H1 (cell line): Measurements from ENCODE around the gene TRIM62. TPM values are rescaled to one million over a fixed set of nuclear protein-coding genes. Genes with fewer than 3 reads are reported as not detected.

Source experiments
- JUN ChIP-seq: IDR thresholded peaks from 2 replicates; pipeline ENCODE4 v1.6.1; 2011; ENCODE audit warnings: low read depth, mild to moderate bottlenecking, improper control_type of control experiment, low read length
- KDM4A ChIP-seq: IDR thresholded peaks from one replicate; pipeline ENCODE4 v1.7.1; 2012; ENCODE audit warnings: low read depth, mild to moderate bottlenecking, moderate library complexity, low read length, inconsistent platforms; ENCODE audit not compliant: severe bottlenecking
- RBBP5 ChIP-seq: IDR thresholded peaks from 2 replicates; pipeline ENCODE4 v1.7.1; 2012; ENCODE audit warnings: low read depth, mild to moderate bottlenecking, inconsistent platforms, low read length, moderate library complexity, borderline replicate concordance
- SAP30 ChIP-seq: fragments of 300-600 bp; sonication (generic); IDR thresholded peaks from 2 replicates; pipeline ENCODE4 v1.7.1; 2012; ENCODE audit warnings: low read length, moderate library complexity, mild to moderate bottlenecking, inconsistent platforms; ENCODE audit not compliant: insufficient read depth, insufficient replicate concordance
- TCF12 ChIP-seq: IDR thresholded peaks from 2 replicates; pipeline ENCODE4 v1.6.1; 2011; ENCODE audit warnings: low read depth, mild to moderate bottlenecking, low read length
- YY1 ChIP-seq: IDR thresholded peaks from 2 replicates; pipeline ENCODE4 v1.6.1; 2011; ENCODE audit warnings: low read depth, mild to moderate bottlenecking, low read length
- polyA plus RNA-seq, 7 experiments: library from polyadenylated mRNA; depleted of rRNA in 3 of 7; stranded (reverse) in 5 of 7; unstranded in 2 of 7; fragments of >200 nt in 5 of 7; fragments of 200-250 nt in 2 of 7; gene quantifications; 1 replicate in 5 of 7; 2 replicates in 1 of 7; 4 replicates in 1 of 7; pipeline versions ENCODE4 v1.2.1 to v1.2.3, GENCODE V29; 2011 to 2013; ENCODE audit warnings: missing spikeins in 2 of 7, mixed read lengths in 2 of 7
- total RNA-seq: library from RNA; stranded (reverse); fragmentation: NEBNext Ultra II Directional; extraction: Animal tissue kit (Norgen Biotek cat#: 25700); gene quantifications from 2 replicates; pipeline ENCODE4 v1.2.1, GENCODE V29; 2021
- TF ChIP-seq, protein P1 (sequence below): fragments of 300-600 bp; sonication (generic); IDR thresholded peaks from 2 replicates; pipeline ENCODE4 v1.7.1; 2012; ENCODE audit warnings: low read length, moderate library complexity, mild to moderate bottlenecking, inconsistent platforms; ENCODE audit not compliant: insufficient replicate concordance
- TF ChIP-seq, protein P2 (sequence below): IDR thresholded peaks from 2 replicates; pipeline ENCODE4 v1.6.1; 2011; ENCODE audit warnings: low read depth, mild to moderate bottlenecking, low read length; ENCODE audit not compliant: insufficient read depth

Gene TRIM62
- total and polyA plus RNA-seq, 2 of the 8 experiments (the other 6 are each of a cell fraction or from before 2014, with no cell fraction given), result 6.3 to 10.8 TPM

DNA sequence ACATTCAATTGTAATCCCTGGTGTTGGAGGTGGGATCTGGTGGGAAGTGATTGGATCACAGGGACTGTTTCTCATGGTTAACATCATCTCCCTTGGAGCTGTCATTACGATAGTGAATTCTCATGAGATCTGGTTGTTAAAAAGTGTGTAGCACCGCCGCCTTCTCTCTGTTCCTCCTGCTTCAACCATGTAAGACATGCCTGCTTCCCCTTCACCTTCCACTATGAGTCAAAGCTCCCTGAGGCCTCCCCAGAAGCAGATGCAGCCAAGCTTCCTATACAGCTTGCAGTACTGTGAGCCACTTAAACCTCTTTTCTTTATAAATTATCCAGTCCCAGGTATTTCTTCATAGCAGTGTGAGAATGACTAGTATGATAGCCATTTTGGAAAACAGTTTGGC is 30.1 kb upstream of the TRIM62 start (continued):
- TF ChIP-seq, protein P1, sequence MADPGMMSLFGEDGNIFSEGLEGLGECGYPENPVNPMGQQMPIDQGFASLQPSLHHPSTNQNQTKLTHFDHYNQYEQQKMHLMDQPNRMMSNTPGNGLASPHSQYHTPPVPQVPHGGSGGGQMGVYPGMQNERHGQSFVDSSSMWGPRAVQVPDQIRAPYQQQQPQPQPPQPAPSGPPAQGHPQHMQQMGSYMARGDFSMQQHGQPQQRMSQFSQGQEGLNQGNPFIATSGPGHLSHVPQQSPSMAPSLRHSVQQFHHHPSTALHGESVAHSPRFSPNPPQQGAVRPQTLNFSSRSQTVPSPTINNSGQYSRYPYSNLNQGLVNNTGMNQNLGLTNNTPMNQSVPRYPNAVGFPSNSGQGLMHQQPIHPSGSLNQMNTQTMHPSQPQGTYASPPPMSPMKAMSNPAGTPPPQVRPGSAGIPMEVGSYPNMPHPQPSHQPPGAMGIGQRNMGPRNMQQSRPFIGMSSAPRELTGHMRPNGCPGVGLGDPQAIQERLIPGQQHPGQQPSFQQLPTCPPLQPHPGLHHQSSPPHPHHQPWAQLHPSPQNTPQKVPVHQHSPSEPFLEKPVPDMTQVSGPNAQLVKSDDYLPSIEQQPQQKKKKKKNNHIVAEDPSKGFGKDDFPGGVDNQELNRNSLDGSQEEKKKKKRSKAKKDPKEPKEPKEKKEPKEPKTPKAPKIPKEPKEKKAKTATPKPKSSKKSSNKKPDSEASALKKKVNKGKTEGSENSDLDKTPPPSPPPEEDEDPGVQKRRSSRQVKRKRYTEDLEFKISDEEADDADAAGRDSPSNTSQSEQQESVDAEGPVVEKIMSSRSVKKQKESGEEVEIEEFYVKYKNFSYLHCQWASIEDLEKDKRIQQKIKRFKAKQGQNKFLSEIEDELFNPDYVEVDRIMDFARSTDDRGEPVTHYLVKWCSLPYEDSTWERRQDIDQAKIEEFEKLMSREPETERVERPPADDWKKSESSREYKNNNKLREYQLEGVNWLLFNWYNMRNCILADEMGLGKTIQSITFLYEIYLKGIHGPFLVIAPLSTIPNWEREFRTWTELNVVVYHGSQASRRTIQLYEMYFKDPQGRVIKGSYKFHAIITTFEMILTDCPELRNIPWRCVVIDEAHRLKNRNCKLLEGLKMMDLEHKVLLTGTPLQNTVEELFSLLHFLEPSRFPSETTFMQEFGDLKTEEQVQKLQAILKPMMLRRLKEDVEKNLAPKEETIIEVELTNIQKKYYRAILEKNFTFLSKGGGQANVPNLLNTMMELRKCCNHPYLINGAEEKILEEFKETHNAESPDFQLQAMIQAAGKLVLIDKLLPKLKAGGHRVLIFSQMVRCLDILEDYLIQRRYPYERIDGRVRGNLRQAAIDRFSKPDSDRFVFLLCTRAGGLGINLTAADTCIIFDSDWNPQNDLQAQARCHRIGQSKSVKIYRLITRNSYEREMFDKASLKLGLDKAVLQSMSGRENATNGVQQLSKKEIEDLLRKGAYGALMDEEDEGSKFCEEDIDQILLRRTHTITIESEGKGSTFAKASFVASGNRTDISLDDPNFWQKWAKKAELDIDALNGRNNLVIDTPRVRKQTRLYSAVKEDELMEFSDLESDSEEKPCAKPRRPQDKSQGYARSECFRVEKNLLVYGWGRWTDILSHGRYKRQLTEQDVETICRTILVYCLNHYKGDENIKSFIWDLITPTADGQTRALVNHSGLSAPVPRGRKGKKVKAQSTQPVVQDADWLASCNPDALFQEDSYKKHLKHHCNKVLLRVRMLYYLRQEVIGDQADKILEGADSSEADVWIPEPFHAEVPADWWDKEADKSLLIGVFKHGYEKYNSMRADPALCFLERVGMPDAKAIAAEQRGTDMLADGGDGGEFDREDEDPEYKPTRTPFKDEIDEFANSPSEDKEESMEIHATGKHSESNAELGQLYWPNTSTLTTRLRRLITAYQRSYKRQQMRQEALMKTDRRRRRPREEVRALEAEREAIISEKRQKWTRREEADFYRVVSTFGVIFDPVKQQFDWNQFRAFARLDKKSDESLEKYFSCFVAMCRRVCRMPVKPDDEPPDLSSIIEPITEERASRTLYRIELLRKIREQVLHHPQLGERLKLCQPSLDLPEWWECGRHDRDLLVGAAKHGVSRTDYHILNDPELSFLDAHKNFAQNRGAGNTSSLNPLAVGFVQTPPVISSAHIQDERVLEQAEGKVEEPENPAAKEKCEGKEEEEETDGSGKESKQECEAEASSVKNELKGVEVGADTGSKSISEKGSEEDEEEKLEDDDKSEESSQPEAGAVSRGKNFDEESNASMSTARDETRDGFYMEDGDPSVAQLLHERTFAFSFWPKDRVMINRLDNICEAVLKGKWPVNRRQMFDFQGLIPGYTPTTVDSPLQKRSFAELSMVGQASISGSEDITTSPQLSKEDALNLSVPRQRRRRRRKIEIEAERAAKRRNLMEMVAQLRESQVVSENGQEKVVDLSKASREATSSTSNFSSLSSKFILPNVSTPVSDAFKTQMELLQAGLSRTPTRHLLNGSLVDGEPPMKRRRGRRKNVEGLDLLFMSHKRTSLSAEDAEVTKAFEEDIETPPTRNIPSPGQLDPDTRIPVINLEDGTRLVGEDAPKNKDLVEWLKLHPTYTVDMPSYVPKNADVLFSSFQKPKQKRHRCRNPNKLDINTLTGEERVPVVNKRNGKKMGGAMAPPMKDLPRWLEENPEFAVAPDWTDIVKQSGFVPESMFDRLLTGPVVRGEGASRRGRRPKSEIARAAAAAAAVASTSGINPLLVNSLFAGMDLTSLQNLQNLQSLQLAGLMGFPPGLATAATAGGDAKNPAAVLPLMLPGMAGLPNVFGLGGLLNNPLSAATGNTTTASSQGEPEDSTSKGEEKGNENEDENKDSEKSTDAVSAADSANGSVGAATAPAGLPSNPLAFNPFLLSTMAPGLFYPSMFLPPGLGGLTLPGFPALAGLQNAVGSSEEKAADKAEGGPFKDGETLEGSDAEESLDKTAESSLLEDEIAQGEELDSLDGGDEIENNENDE, result no peak
- TF ChIP-seq, protein P2, sequence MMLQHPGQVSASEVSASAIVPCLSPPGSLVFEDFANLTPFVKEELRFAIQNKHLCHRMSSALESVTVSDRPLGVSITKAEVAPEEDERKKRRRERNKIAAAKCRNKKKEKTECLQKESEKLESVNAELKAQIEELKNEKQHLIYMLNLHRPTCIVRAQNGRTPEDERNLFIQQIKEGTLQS, result no peak
- TF ChIP-seq YY1, result no peak
- no peak for TF ChIP-seq JUN
- TF ChIP-seq TCF12, result no peak
- no peak for TF ChIP-seq SAP30
- TF ChIP-seq RBBP5, result no peak
- TF ChIP-seq KDM4A, result no peak
